GM12878 (cell line): ENCODE measurements around the gene BRI3BP. TPM values are rescaled to one million over a fixed set of nuclear protein-coding genes. Genes with fewer than 3 reads are reported as not detected.

Source experiments
- ATAC-seq: fragments of 200-7000 bp; cut with Tn5 transposase; 3 replicates; pipeline ENCODE4 v1.9.1; 2020; ENCODE audit warnings: mild to moderate bottlenecking, moderate library complexity
- Bru-seq: library from RNA; stranded (reverse); fragments of 400-500 nt; gene quantifications from one replicate; lab custom pipeline; 2021; lab: Mats Ljungman, UMichigan
- BruChase-seq, 2 experiments: library from RNA; stranded (reverse); fragments of 400-500 nt; gene quantifications; one replicate each; lab custom pipeline; 2021; lab: Mats Ljungman, UMichigan
- BruUV-seq: library from RNA; stranded (reverse); fragments of 400-500 nt; replicated peaks from 2 replicates; lab custom pipeline; 2021; lab: Mats Ljungman, UMichigan
- CTCF ChIA-PET: fragments of 300-600 bp; sonication (Branson Sonifier 250); formaldehyde crosslinking; extraction: SDS; loops from one replicate; lab custom pipeline; 2021; ENCODE audit warnings: inconsistent platforms; lab: Yijun Ruan, JAX
- POLR2A ChIA-PET: fragments of 350-600 bp; formaldehyde crosslinking; extraction: SDS; loops from one replicate; lab custom pipeline; 2021; ENCODE audit warnings: inconsistent platforms; lab: Charles Lee
- RAD21 ChIA-PET: fragments of 300-600 bp; sonication (Branson Sonifier 250); formaldehyde crosslinking; loops from one replicate; lab custom pipeline; 2023; ENCODE audit warnings: antibody characterized with exemption; ENCODE audit not compliant: unreplicated experiment; lab: Charles Lee
- SMC1A ChIA-PET: fragments of 300-600 bp; sonication (Branson Sonifier 250); formaldehyde crosslinking; loops from one replicate; lab custom pipeline; 2023; ENCODE audit not compliant: unreplicated experiment, uncharacterized antibody; lab: Charles Lee
- DNase-seq: peaks from one replicate; pipeline ENCODE4 v3.0.0-alpha.2; 2011; ENCODE audit warnings: low read depth, low spot score
- FAIRE-seq: peaks from 3 replicates; lab custom pipeline; 2011; peaks lifted over from hg19 to GRCh38; lab: Jason Lieb, UNC
- H2AFZ ChIP-seq: 2 replicates; pipeline ENCODE4 v1.6.0; 2011; ENCODE audit warnings: low read depth, low read length, control low read depth; ENCODE audit not compliant: control insufficient read depth
- H3K27ac ChIP-seq: 2 replicates; pipeline ENCODE4 v1.5.1; 2011; ENCODE audit warnings: control low read depth; ENCODE audit not compliant: control insufficient read depth, insufficient read depth
- H3K27me3 ChIP-seq, 2 experiments: replicated peaks in 1 of 2; 2 replicates each; pipeline versions ENCODE4 v1.6.0 to v1.6.1; 2011; ENCODE audit warnings: low read length in 1 of 2; ENCODE audit not compliant: control insufficient read depth in 2 of 2, insufficient read depth in 2 of 2
- H3K36me3 ChIP-seq, 2 experiments: 2 replicates each; pipeline ENCODE4 v1.5.1; 2011; ENCODE audit warnings: low read length in 1 of 2; ENCODE audit not compliant: control insufficient read depth in 2 of 2, insufficient read depth in 2 of 2
- H3K4me1 ChIP-seq: 2 replicates; pipeline ENCODE4 v1.6.1; 2011; ENCODE audit warnings: mild to moderate bottlenecking, low read length, moderate library complexity, mixed read lengths; ENCODE audit not compliant: control insufficient read depth, insufficient read depth
- H3K4me2 ChIP-seq: 2 replicates; pipeline ENCODE4 v1.6.0; 2011; ENCODE audit warnings: control low read depth; ENCODE audit not compliant: control insufficient read depth, insufficient read depth
- H3K4me3 ChIP-seq: fragments of 200-600 bp; sonication (generic); 2 replicates; pipeline ENCODE4 v1.5.1; 2016
- H3K79me2 ChIP-seq: 2 replicates; pipeline ENCODE4 v1.6.0; 2011; ENCODE audit warnings: low read length; ENCODE audit not compliant: control insufficient read depth, insufficient read depth
- H3K9ac ChIP-seq: 2 replicates; pipeline ENCODE4 v1.8.0; 2011; ENCODE audit warnings: low read length, control low read depth, mixed read lengths; ENCODE audit not compliant: control insufficient read depth, insufficient read depth
- H3K9me3 ChIP-seq: replicated peaks from 3 replicates; pipeline ENCODE4 v1.5.1; 2011; ENCODE audit warnings: mild to moderate bottlenecking, low read length; ENCODE audit not compliant: control insufficient read depth, insufficient read depth
- H4K20me1 ChIP-seq: 2 replicates; pipeline ENCODE4 v1.6.0; 2011; ENCODE audit not compliant: control insufficient read depth, insufficient read depth
- ATF2 ChIP-seq: IDR thresholded peaks from 2 replicates; pipeline ENCODE4 v1.6.1; 2012; ENCODE audit warnings: low read length, inconsistent platforms
- ATF3 ChIP-seq: IDR thresholded peaks from 2 replicates; pipeline ENCODE4 v1.6.1; 2011; ENCODE audit warnings: low read depth, mild to moderate bottlenecking, low read length, moderate library complexity, borderline replicate concordance; ENCODE audit errors: extremely low read depth
- CEBPB ChIP-seq, 2 experiments: fragments of 150-350 bp in 1 of 2; IDR thresholded peaks; 2 replicates each; pipeline ENCODE4 v1.6.1; 2012 to 2014; ENCODE audit warnings: low read depth in 2 of 2, low read length in 2 of 2, borderline replicate concordance in 1 of 2, inconsistent platforms in 1 of 2
- POLR2A ChIP-seq: IDR thresholded peaks from 2 replicates; pipeline ENCODE4 v1.6.1; 2011; ENCODE audit warnings: low read depth, mild to moderate bottlenecking, low read length
- RUNX3 ChIP-seq: IDR thresholded peaks from 2 replicates; pipeline ENCODE4 v1.6.1; 2012; ENCODE audit warnings: low read length, inconsistent platforms
- WGBS: methylation state at CpG from one replicate; pipeline ENCODE4 v1.1.6; 2016; ENCODE audit warnings: low lambda C conversion rate; ENCODE audit not compliant: insufficient replicate concordance, insufficient coverage; ENCODE audit errors: missing lambda C conversion rate; 5-methylcytosine and 5-hydroxymethylcytosine counted together
- in situ Hi-C: fragments of 300-500 bp; cut with MboI; formaldehyde crosslinking; loops from 9 replicates; pipeline ENCODE4 v1.14.3; 2018; ENCODE audit warnings: mixed read lengths
- intact Hi-C: fragments of 100-400 bp; cut with micrococcal nuclease; formaldehyde crosslinking; loops from one replicate; pipeline ENCODE4 v1.14.2; 2022; ENCODE audit not compliant: unreplicated experiment
- long read RNA-seq, 2 experiments: library from polyadenylated mRNA; unstranded; transcript quantifications; one replicate each; pipeline ENCODE4 v2.0.0, GENCODE V29; 2019 to 2020
- polyA minus RNA-seq, 3 experiments: library from RNA; depleted of rRNA, polyadenylated mRNA; stranded (reverse); fragments of >200 nt; gene quantifications; 2 replicates each; pipeline ENCODE4 v1.2.3, GENCODE V29; 2011
- polyA plus RNA-seq, 11 experiments: library from polyadenylated mRNA; depleted of rRNA in 4 of 11; unstranded in 6 of 11; stranded (reverse) in 5 of 11; fragments of >200 nt; fragmentation: Nextera tagmentation in 4 of 11; fragmentation: Illumina TruSeq in 1 of 11; extraction: Ambion mirVana in 4 of 11; extraction: Trizol in 1 of 11; gene quantifications; 1 replicate in 1 of 11; 2 replicates in 10 of 11; pipeline versions ENCODE4 v1.2.1 to v1.2.3, GENCODE V29; 2011 to 2016; ENCODE audit warnings: inconsistent platforms in 2 of 11, missing spikeins in 2 of 11, low read depth in 1 of 11
- total RNA-seq, 4 experiments: library from RNA; depleted of rRNA in 3 of 4; stranded (reverse); fragments of >200 nt in 3 of 4; fragmentation: Illumina TruSeq in 1 of 4; extraction: Trizol in 1 of 4; gene quantifications; 2 replicates each; pipeline versions ENCODE4 v1.2.1 to v1.2.3, GENCODE V29; 2013 to 2021
- TF ChIP-seq, protein P1 (sequence below): fragments of 450-650 bp; formaldehyde crosslinking; IDR thresholded peaks from 2 replicates; pipeline ENCODE4 v1.4.0; 2020; ENCODE audit warnings: mild to moderate bottlenecking, moderate library complexity
- TF ChIP-seq, protein P2 (sequence below): fragments of 450-650 bp; conservative IDR thresholded peaks from 2 replicates; pipeline ENCODE4 v1.6.1; 2017; ENCODE audit warnings: mild to moderate bottlenecking, moderate library complexity

Gene BRI3BP, protein sequence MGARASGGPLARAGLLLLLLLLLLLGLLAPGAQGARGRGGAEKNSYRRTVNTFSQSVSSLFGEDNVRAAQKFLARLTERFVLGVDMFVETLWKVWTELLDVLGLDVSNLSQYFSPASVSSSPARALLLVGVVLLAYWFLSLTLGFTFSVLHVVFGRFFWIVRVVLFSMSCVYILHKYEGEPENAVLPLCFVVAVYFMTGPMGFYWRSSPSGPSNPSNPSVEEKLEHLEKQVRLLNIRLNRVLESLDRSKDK
- total RNA-seq (2013; cell fraction: nucleolus; rRNA removed) = 27.0 and 27.3 TPM in 2 replicates
- total RNA-seq (2014; rRNA removed) = 29.3 and 31.7 TPM in 2 replicates
- total RNA-seq (2014; rRNA removed; fragmentation: Illumina TruSeq; extraction: Trizol) = 28.7 and 30.1 TPM in 2 replicates
- total RNA-seq (2021) = 33.3 and 37.0 TPM in 2 replicates
- polyA plus RNA-seq (2011; ENCODE audit: low read depth) = 8.5 TPM
- 27.6 and 33.0 TPM in 2 replicates for polyA plus RNA-seq (2011; rRNA removed)
- 21.9 and 24.3 TPM in 2 replicates for polyA plus RNA-seq (2011; cell fraction: cytosol; rRNA removed)
- 5.6 and 7.6 TPM in 2 replicates for polyA plus RNA-seq (2011; cell fraction: nucleus; rRNA removed)
- 14.7 and 17.3 TPM in 2 replicates for polyA plus RNA-seq (2012)
- polyA plus RNA-seq (2014; fragmentation: Illumina TruSeq; extraction: Trizol) = 30.3 and 31.9 TPM in 2 replicates
- 10 to 100 TPM; 15.1 to 22.6 TPM for polyA plus RNA-seq (2014; fragmentation: Nextera tagmentation; extraction: Ambion mirVana)
- 24.3 and 24.6 TPM in 2 replicates for polyA plus RNA-seq (2014; rRNA removed)
- 10 to 100 TPM; 11.5 to 33.5 TPM for polyA plus RNA-seq (2016; fragmentation: Nextera tagmentation; extraction: Ambion mirVana)
- 29.6 and 36.6 TPM in 2 replicates for polyA minus RNA-seq (2011; rRNA and poly(A)+ RNA removed)
- 18.6 and 20.7 TPM in 2 replicates for polyA minus RNA-seq (2011; cell fraction: cytosol; rRNA and poly(A)+ RNA removed)
- 3.6 and 8.3 TPM in 2 replicates for polyA minus RNA-seq (2011; cell fraction: nucleus; rRNA and poly(A)+ RNA removed)
- Bru-seq, nascent RNA = percentile 79 among the genes with signal in this experiment
- BruChase-seq, experiment 1, labeled RNA remaining after a 6-hour chase = percentile 90 among the genes with signal in this experiment
- BruChase-seq, experiment 2, labeled RNA remaining after a 2-hour chase = percentile 86 among the genes with signal in this experiment
- long read RNA-seq, experiment 1, full-length matches to known transcripts = 11 of 17 reads
- long read RNA-seq, experiment 1, partial matches to known transcripts = 0 of 17 reads
- long read RNA-seq, experiment 1, other reads (novel, unspliced or antisense) = 6 of 17 reads
- long read RNA-seq, experiment 2, full-length matches to known transcripts = 18 of 137 reads
- long read RNA-seq, experiment 2, partial matches to known transcripts = 40 of 137 reads
- long read RNA-seq, experiment 2, other reads (novel, unspliced or antisense) = 79 of 137 reads

DNA sequence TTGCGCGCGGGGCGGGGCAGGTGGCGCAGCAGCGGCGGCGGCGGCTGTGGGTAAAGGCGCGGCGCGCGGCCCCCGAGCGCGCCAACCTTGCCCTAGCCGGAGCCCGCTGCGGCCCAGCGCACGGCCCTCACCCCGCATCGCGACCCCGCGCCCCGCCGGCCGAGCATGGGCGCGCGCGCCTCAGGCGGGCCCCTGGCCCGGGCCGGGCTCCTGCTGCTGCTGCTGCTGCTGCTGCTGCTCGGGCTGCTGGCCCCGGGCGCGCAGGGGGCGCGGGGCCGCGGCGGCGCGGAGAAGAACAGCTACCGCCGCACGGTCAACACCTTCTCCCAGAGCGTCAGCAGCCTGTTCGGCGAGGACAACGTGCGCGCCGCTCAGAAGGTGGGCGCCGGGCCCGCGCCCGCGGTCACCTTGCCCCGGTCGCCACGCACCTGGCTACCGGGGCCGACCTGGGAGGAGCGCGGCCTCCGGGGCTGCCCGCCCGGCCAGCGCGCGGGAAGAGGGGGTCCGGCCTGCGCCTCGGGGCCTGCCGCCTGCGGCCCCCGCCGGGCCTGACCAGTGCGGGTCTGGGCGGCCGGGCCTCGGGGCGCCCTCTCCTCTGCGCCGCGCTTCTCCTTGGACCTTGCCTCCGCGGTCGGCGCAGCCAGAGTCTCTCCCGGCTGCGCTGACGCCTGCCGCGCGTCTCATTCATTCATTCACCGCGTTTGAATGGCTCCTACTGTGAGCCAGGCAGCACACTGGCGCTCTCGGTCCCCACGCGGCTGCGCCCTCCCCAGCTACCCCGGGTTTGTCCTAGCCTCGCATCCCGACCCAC is at the start of gene BRI3BP:
Gene BRI3BP, plus strand, starts transcription at position 20 of the 811 bp plus-strand sequence. Its CDS starts 146 bp downstream, at position 166.
- DNase-seq (no peak), FAIRE-seq (no peak), ATAC-seq (peak; percentile 50)
- Histone ChIP-seq H3K4me2 (peak within 1 kb of the TSS; percentile 99), H4K20me1 (no peaks in the 10 kb centered on the region), H3K36me3 (peaks cover 0 to 3% of the 10 kb centered on the region in 2 experiments; a peak in 1 of 4 replicates), H3K27me3 (no peaks in the 10 kb centered on the region), H3K27ac (peak within 1 kb of the TSS; percentile 92), H2AFZ (peak within 1 kb of the TSS; percentile 89), H3K4me1 (peaks cover 14% of the 10 kb centered on the region), H3K4me3 (peak within 1 kb of the TSS; percentile 78), H3K9me3 (no peaks in the 10 kb centered on the region; the same call in 2 of the 3 replicates), H3K79me2 (peaks cover 52% of the 10 kb centered on the region), H3K9ac (peak within 1 kb of the TSS; percentile 97)
- intact Hi-C loops (loop anchor here (1.0 to 2.0 kb wide), 2 partner anchors 55 to 77 kb away; no protein-coding TSS in a partner anchor), in situ Hi-C loops (no loop called here)
- ChIA-PET SMC1A (interaction anchor here (0.9 to 3.1 kb wide), 11 partner anchors 16 to 155 kb away, joined by 3 to 11 read pairs (median 4); partner anchors contain the start of gene UBC), CTCF (interaction anchor here (0.5 to 2.7 kb wide), 6 partner anchors 22 to 261 kb away, joined by 3 to 20 read pairs (median 3); no protein-coding TSS in a partner anchor), RAD21 (interaction anchor here (0.9 to 3.3 kb wide), 8 partner anchors 54 to 156 kb away, joined by 3 to 15 read pairs (median 6); no protein-coding TSS in a partner anchor), POLR2A (interaction anchor here (0.6 to 3.3 kb wide), 6 partner anchors 10 to 76 kb away, joined by 3 to 44 read pairs (median 3); partner anchors contain the start of gene UBC)
- 1% methylated on average over 99 of the region's 112 CpGs for WGBS
- no TSS peak for BruUV-seq
- TF ChIP-seq CEBPB (IDR thresholded peaks at IDR 0.05; ENCODE audit: borderline replicate concordance in 1 of 2, low read depth in 2 of 2, low read length in 2 of 2) = no peak
- no peak for TF ChIP-seq ATF2
- TF ChIP-seq, protein P1, sequence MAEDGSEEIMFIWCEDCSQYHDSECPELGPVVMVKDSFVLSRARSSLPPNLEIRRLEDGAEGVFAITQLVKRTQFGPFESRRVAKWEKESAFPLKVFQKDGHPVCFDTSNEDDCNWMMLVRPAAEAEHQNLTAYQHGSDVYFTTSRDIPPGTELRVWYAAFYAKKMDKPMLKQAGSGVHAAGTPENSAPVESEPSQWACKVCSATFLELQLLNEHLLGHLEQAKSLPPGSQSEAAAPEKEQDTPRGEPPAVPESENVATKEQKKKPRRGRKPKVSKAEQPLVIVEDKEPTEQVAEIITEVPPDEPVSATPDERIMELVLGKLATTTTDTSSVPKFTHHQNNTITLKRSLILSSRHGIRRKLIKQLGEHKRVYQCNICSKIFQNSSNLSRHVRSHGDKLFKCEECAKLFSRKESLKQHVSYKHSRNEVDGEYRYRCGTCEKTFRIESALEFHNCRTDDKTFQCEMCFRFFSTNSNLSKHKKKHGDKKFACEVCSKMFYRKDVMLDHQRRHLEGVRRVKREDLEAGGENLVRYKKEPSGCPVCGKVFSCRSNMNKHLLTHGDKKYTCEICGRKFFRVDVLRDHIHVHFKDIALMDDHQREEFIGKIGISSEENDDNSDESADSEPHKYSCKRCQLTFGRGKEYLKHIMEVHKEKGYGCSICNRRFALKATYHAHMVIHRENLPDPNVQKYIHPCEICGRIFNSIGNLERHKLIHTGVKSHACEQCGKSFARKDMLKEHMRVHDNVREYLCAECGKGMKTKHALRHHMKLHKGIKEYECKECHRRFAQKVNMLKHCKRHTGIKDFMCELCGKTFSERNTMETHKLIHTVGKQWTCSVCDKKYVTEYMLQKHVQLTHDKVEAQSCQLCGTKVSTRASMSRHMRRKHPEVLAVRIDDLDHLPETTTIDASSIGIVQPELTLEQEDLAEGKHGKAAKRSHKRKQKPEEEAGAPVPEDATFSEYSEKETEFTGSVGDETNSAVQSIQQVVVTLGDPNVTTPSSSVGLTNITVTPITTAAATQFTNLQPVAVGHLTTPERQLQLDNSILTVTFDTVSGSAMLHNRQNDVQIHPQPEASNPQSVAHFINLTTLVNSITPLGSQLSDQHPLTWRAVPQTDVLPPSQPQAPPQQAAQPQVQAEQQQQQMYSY = no peak
- TF ChIP-seq, protein P2, sequence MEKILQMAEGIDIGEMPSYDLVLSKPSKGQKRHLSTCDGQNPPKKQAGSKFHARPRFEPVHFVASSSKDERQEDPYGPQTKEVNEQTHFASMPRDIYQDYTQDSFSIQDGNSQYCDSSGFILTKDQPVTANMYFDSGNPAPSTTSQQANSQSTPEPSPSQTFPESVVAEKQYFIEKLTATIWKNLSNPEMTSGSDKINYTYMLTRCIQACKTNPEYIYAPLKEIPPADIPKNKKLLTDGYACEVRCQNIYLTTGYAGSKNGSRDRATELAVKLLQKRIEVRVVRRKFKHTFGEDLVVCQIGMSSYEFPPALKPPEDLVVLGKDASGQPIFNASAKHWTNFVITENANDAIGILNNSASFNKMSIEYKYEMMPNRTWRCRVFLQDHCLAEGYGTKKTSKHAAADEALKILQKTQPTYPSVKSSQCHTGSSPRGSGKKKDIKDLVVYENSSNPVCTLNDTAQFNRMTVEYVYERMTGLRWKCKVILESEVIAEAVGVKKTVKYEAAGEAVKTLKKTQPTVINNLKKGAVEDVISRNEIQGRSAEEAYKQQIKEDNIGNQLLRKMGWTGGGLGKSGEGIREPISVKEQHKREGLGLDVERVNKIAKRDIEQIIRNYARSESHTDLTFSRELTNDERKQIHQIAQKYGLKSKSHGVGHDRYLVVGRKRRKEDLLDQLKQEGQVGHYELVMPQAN = peak; percentile 53; the same call in 1 of the 2 replicates
- no peak for TF ChIP-seq ATF3
- no peak for TF ChIP-seq RUNX3
- TF ChIP-seq POLR2A = peak; percentile 67
